ENCODE measurements around the gene BRD4.

Gene BRD4

DNA sequence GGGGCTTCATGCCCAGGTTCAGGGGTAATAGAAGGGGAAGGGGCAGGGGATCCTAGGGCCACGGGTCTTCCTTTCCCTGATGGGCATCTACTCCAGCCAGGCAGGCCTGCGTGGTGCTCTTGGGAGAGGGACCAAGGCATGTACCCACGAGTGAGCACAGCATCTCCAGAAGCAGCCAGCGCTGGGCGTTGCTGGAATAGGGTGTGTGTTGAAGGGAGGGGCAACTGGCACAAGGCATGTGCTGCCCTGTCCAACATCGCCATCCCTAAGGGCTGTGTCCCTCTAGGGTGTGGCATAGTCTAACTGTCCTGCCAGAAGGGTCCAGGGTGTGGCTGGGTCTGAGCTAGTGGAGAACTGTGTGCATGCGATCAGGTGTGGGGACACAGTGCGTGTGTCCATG is 134.4 kb downstream of the BRD4 start:
- peaks cover 0 to 30% of the 10 kb centered on the region in 2 experiments; a peak in 2 of 3 replicates for H3K36me3 ChIP-seq (ENCODE audit: control insufficient read depth in 2 of 2, insufficient read depth in 1 of 2, low read length in 2 of 2)
- POLR2A ChIA-PET, result interaction anchor here (0.5 kb wide), 1 partner anchor 216 kb away, joined by 3 read pairs; no protein-coding TSS in a partner anchor
- TF ChIP-seq KLF1 (tag by site-specific recombination; IDR thresholded peaks at IDR 0.05), result peak; percentile 95
- TF ChIP-seq ZNF792 (tag by site-specific recombination; IDR thresholded peaks at IDR 0.05), result no peak
- TF ChIP-seq ZNF133 (tag by site-specific recombination; IDR thresholded peaks at IDR 0.05), result peak; percentile 48; the same call in 1 of the 2 replicates
- H3K4me3 ChIP-seq (ENCODE audit: low read depth, low read length), result no peak overlapping the region
- H3K9me3 ChIP-seq (ENCODE audit: control insufficient read depth, insufficient read depth, low read depth, low read length), result no peaks in the 10 kb centered on the region
- no peak overlapping the region for H3K27ac ChIP-seq (ENCODE audit: extremely low read depth, low read depth, low read length)
- CTCF ChIA-PET, result no interaction called here
- no peaks in the 10 kb centered on the region for H3K4me1 ChIP-seq (ENCODE audit: control insufficient read depth, insufficient read depth, low read length)

DNA sequence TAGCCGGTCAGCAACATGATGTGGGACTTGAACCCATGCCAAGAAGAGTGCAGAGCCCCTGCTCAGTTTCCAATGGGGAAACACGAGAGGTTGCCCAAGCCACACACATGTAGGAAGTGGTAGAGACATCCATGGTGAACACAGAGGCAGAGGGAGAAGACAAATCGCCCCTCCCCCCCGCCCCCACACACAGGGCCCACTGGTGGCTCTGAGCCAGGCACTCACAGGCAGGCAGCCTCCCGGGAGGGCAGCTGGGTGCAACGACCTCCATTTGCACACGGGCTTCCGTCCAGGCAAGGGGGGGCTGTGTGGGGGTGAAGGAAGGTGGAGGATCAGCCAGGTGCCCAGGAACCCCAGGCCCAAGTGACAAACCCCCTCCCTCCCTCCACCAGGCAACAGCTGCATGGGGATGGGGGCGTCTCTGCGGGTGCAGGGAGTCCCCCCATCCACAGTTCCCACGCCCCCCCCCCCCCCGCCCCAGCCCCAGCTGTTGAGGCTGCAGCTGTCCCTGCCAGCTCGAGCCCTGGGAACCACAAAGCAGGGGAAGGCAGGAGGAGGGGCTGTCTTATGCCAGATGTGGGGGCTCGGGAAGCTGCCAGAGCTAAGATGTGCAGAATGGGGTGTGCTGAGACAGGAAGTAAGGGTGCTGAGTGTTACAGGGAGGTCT is 134.9 kb downstream of the BRD4 start:
- H3K4me1 ChIP-seq (ENCODE audit: control insufficient read depth, insufficient read depth, low read length), result no peaks in the 10 kb centered on the region
- H3K9me3 ChIP-seq (ENCODE audit: control insufficient read depth, insufficient read depth, low read depth, low read length), result no peaks in the 10 kb centered on the region
- ChIA-PET CTCF (no interaction called here), POLR2A (interaction anchor here (0.5 kb wide), 1 partner anchor 217 kb away, joined by 3 read pairs; no protein-coding TSS in a partner anchor)
- peaks cover 0 to 36% of the 10 kb centered on the region in 2 experiments; a peak in 2 of 3 replicates for H3K36me3 ChIP-seq (ENCODE audit: control insufficient read depth in 2 of 2, insufficient read depth in 1 of 2, low read length in 2 of 2)
- TF ChIP-seq ZNF202 (tag by site-specific recombination; IDR thresholded peaks at IDR 0.05; ENCODE audit: borderline replicate concordance) (no peak), ZNF2 (tag by site-specific recombination; IDR thresholded peaks at IDR 0.05) (no peak), EGR2 (tag by site-specific recombination; IDR thresholded peaks at IDR 0.05; ENCODE audit: low read depth) (0 out of 2 replicates have a peak, but pooled peaks have one; percentile 8), KLF10 (tag by site-specific recombination; IDR thresholded peaks at IDR 0.05) (no peak), ZFHX2 (tag by site-specific recombination; conservative IDR thresholded peaks at IDR 0.05) (peak; percentile 54), ZBTB21 (tag by site-specific recombination; IDR thresholded peaks at IDR 0.05) (no peak), GLIS1 (tag by site-specific recombination; IDR thresholded peaks at IDR 0.05) (peak; percentile 60; the same call in 1 of the 2 replicates)
- TF ChIP-seq, protein P1, sequence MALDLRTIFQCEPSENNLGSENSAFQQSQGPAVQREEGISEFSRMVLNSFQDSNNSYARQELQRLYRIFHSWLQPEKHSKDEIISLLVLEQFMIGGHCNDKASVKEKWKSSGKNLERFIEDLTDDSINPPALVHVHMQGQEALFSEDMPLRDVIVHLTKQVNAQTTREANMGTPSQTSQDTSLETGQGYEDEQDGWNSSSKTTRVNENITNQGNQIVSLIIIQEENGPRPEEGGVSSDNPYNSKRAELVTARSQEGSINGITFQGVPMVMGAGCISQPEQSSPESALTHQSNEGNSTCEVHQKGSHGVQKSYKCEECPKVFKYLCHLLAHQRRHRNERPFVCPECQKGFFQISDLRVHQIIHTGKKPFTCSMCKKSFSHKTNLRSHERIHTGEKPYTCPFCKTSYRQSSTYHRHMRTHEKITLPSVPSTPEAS (tag by site-specific recombination; IDR thresholded peaks at IDR 0.05), result no peak
- H3K4me3 ChIP-seq (ENCODE audit: low read depth, low read length), result no peak overlapping the region
- no peak overlapping the region for H3K27ac ChIP-seq (ENCODE audit: extremely low read depth, low read depth, low read length)

DNA sequence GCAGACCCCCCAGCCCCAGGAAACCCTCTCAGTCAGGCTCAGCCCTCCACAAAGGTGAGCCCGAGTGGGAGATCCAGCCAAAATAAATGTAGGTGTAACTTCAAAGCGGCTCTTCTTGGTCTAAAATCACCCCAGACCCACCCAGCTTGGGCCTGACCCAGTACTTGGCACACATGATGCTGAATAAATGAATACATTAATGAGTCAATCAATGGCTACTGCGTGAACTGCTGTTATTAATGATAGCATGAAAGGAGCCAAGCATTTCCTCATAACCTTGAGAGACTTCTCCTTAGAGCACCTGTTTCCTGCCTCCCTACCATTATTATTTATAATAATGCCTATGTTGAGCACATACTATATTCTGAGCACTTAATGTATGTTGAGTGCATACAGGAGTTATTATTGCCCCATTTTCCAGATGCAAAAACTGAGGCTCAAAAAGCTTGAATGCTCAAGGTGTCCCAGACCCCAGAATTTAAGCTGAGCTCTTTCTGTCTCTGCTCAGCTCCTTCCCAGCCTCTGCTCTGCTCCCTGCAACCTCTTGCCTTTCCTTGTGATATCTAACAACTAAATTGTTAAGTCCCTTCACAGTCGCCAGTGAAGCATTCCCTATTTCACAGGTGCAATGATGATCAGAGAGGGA is 135.9 kb downstream of the BRD4 start:
- POLR2A ChIA-PET, result interaction anchor here (0.7 to 1.1 kb wide), 3 partner anchors 24 to 222 kb away, joined by 4 to 6 read pairs (median 4); partner anchors contain the start of gene AKAP8L
- CTCF ChIA-PET, result interaction anchor here (1.2 to 1.6 kb wide), 2 partner anchors 12 to 65 kb away, joined by 3 to 4 read pairs; no protein-coding TSS in a partner anchor
- Histone ChIP-seq H3K27ac (ENCODE audit: extremely low read depth, low read depth, low read length) (no peak overlapping the region), H3K4me1 (ENCODE audit: control insufficient read depth, insufficient read depth, low read length) (no peaks in the 10 kb centered on the region), H3K36me3 (ENCODE audit: control insufficient read depth in 2 of 2, insufficient read depth in 1 of 2, low read length in 2 of 2) (peaks cover 0 to 45% of the 10 kb centered on the region in 2 experiments; a peak in 2 of 3 replicates), H3K4me3 (ENCODE audit: low read depth, low read length) (no peak overlapping the region; the same call in 1 of the 2 replicates), H3K9me3 (ENCODE audit: control insufficient read depth, insufficient read depth, low read depth, low read length) (no peaks in the 10 kb centered on the region)
- peak; percentile 48 for TF ChIP-seq ZNF664 (tag by site-specific recombination; IDR thresholded peaks at IDR 0.05)
- 0 out of 2 replicates have a peak, but pooled peaks have one; percentile 3 for TF ChIP-seq ZNF768 (tag by site-specific recombination; IDR thresholded peaks at IDR 0.05)
- no peak for TF ChIP-seq FEZF1 (tag by site-specific recombination; IDR thresholded peaks at IDR 0.05)
- TF ChIP-seq, protein P2, sequence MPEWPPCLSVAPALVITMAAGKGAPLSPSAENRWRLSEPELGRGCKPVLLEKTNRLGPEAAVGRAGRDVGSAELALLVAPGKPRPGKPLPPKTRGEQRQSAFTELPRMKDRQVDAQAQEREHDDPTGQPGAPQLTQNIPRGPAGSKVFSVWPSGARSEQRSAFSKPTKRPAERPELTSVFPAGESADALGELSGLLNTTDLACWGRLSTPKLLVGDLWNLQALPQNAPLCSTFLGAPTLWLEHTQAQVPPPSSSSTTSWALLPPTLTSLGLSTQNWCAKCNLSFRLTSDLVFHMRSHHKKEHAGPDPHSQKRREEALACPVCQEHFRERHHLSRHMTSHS (tag by site-specific recombination; IDR thresholded peaks at IDR 0.05), result no peak
- no peak for TF ChIP-seq ZFHX2 (tag by site-specific recombination; conservative IDR thresholded peaks at IDR 0.05)
- no peak for TF ChIP-seq ZNF792 (tag by site-specific recombination; IDR thresholded peaks at IDR 0.05)
- TF ChIP-seq, protein P3, sequence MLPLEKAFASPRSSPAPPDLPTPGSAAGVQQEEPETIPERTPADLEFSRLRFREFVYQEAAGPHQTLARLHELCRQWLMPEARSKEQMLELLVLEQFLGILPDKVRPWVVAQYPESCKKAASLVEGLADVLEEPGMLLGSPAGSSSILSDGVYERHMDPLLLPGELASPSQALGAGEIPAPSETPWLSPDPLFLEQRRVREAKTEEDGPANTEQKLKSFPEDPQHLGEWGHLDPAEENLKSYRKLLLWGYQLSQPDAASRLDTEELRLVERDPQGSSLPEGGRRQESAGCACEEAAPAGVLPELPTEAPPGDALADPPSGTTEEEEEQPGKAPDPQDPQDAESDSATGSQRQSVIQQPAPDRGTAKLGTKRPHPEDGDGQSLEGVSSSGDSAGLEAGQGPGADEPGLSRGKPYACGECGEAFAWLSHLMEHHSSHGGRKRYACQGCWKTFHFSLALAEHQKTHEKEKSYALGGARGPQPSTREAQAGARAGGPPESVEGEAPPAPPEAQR (tag by site-specific recombination; IDR thresholded peaks at IDR 0.05), result no peak
- TF ChIP-seq, protein P4, sequence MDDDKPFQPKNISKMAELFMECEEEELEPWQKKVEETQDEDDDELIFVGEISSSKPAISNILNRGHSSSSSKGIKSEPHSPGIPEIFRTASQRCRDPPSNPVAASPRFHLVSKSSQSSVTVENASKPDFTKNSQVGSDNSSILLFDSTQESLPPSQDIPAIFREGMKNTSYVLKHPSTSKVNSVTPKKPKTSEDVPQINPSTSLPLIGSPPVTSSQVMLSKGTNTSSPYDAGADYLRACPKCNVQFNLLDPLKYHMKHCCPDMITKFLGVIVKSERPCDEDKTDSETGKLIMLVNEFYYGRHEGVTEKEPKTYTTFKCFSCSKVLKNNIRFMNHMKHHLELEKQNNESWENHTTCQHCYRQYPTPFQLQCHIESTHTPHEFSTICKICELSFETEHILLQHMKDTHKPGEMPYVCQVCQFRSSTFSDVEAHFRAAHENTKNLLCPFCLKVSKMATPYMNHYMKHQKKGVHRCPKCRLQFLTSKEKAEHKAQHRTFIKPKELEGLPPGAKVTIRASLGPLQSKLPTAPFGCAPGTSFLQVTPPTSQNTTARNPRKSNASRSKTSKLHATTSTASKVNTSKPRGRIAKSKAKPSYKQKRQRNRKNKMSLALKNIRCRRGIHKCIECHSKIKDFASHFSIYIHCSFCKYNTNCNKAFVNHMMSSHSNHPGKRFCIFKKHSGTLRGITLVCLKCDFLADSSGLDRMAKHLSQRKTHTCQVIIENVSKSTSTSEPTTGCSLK (tag by site-specific recombination; IDR thresholded peaks at IDR 0.05), result no peak
- TF ChIP-seq ZNF335 (tag by site-specific recombination; conservative IDR thresholded peaks at IDR 0.05), result no peak
- no peak for TF ChIP-seq ZFP3 (tag by site-specific recombination; IDR thresholded peaks at IDR 0.05; ENCODE audit: low read depth)
- no peak for TF ChIP-seq HOXD13 (CRISPR knock-in tag; IDR thresholded peaks at IDR 0.05; ENCODE audit: borderline replicate concordance)
- TF ChIP-seq, protein P5, sequence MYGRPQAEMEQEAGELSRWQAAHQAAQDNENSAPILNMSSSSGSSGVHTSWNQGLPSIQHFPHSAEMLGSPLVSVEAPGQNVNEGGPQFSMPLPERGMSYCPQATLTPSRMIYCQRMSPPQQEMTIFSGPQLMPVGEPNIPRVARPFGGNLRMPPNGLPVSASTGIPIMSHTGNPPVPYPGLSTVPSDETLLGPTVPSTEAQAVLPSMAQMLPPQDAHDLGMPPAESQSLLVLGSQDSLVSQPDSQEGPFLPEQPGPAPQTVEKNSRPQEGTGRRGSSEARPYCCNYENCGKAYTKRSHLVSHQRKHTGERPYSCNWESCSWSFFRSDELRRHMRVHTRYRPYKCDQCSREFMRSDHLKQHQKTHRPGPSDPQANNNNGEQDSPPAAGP (tag by site-specific recombination; IDR thresholded peaks at IDR 0.05), result no peak
- no peak for TF ChIP-seq ZNF121 (tag by site-specific recombination; IDR thresholded peaks at IDR 0.05)
- no peak for TF ChIP-seq ZNF677 (tag by site-specific recombination; IDR thresholded peaks at IDR 0.05)

All from HEK293 (cell line).